ENCODE measurements around the gene SGCA. TPM values are rescaled to one million over a fixed set of nuclear protein-coding genes. Genes with fewer than 3 reads are reported as not detected.

The SGCA gene
- total and polyA plus RNA-seq, 10 of the 15 experiments (the other 5 are each of a cell fraction or from before 2014, with no cell fraction given), result 0.13 to 2.2 (median 0.50) TPM; not detected in 2

GRCh38 chr17:50118076-50118827 lies 47.6 kb upstream of the SGCA start (continued):
- no peak for TF ChIP-seq WRNIP1 (IDR thresholded peaks at IDR 0.05; ENCODE audit: borderline replicate concordance, low read depth, low read length)
- TF ChIP-seq NRF1 (conservative IDR thresholded peaks at IDR 0.05; ENCODE audit: low read depth, low read length), result no peak
- no peak for TF ChIP-seq RCOR1 (conservative IDR thresholded peaks at IDR 0.05; ENCODE audit: low read depth, low read length)
- no peak for TF ChIP-seq CBX5 (IDR thresholded peaks at IDR 0.05; ENCODE audit: low read depth)
- TF ChIP-seq RELA (IDR thresholded peaks at IDR 0.05; ENCODE audit: borderline replicate concordance, partially characterized antibody), result no peak
- no peak for TF ChIP-seq TCF7 (IDR thresholded peaks at IDR 0.05; ENCODE audit: borderline replicate concordance)

- intact Hi-C loops (cut with micrococcal nuclease; ENCODE audit: unreplicated experiment) (no loop called here), in situ Hi-C loops (cut with MboI) (no loop called here)
- H3K27me3 ChIP-seq (replicated peaks in 1 of 2; ENCODE audit: control insufficient read depth in 2 of 2, insufficient read depth in 2 of 2, low read length in 1 of 2), result peaks cover 6 to 7% of the 10 kb centered on the region in 2 experiments; a peak in 3 of 4 replicates
- H3K4me1 ChIP-seq (ENCODE audit: control insufficient read depth, insufficient read depth, low read length), result no peaks in the 10 kb centered on the region
- H2AFZ ChIP-seq (ENCODE audit: control insufficient read depth, low read depth, low read length), result no peak overlapping the region
- FAIRE-seq (no peak), DNase-seq (ENCODE audit: low read depth, low spot score) (no peak), ATAC-seq (no peak)
- SMC1A ChIA-PET (ENCODE audit: uncharacterized antibody, unreplicated experiment), result interaction anchor here (1.1 to 1.9 kb wide), 5 partner anchors 20 to 78 kb away, joined by 3 to 6 read pairs (median 3); no protein-coding TSS in a partner anchor
- H3K4me2 ChIP-seq (ENCODE audit: control insufficient read depth, insufficient read depth), result no peak overlapping the region
- no peak overlapping the region for H3K9ac ChIP-seq (ENCODE audit: control insufficient read depth, insufficient read depth, low read length)
- BruUV-seq (replicated peaks), result no TSS peak
- RAD21 ChIA-PET (ENCODE audit: unreplicated experiment), result interaction anchor here (0.6 to 1.5 kb wide), 3 partner anchors 11 to 49 kb away, joined by 3 to 4 read pairs (median 3); partner anchors contain the start of gene SAMD14
- no peaks in the 10 kb centered on the region for H3K9me3 ChIP-seq (replicated peaks; ENCODE audit: control insufficient read depth, insufficient read depth, low read length)
- no peaks in the 10 kb centered on the region for H4K20me1 ChIP-seq (ENCODE audit: control insufficient read depth, insufficient read depth)
- no peaks in the 10 kb centered on the region for H3K36me3 ChIP-seq (ENCODE audit: control insufficient read depth in 2 of 2, insufficient read depth in 2 of 2, low read length in 1 of 2)
- no peak overlapping the region for H3K4me3 ChIP-seq
- no peaks in the 10 kb centered on the region for H3K79me2 ChIP-seq (ENCODE audit: control insufficient read depth, insufficient read depth, low read length)
- CTCF ChIA-PET, result interaction anchor here (1.3 to 5.0 kb wide), 4 partner anchors 24 to 82 kb away, joined by 3 to 21 read pairs (median 5); partner anchors contain the start of gene PDK2
- POLR2A ChIA-PET, result interaction anchor here (1.1 kb wide), 1 partner anchor 45 kb away, joined by 3 read pairs; no protein-coding TSS in a partner anchor
- 48% methylated on average over 4 of the region's 4 CpGs for WGBS (ENCODE audit: insufficient coverage, insufficient replicate concordance, low lambda C conversion rate, missing lambda C conversion rate)
- H3K27ac ChIP-seq (ENCODE audit: control insufficient read depth, insufficient read depth), result no peak overlapping the region
- TF ChIP-seq USF1 (IDR thresholded peaks at IDR 0.05; ENCODE audit: borderline replicate concordance, extremely low read length, insufficient read depth, low read depth, low read length), result peak; percentile 9
- TF ChIP-seq CREB1 (IDR thresholded peaks at IDR 0.05; ENCODE audit: low read depth), result no peak
- no peak for TF ChIP-seq ZNF384 (IDR thresholded peaks at IDR 0.05; ENCODE audit: borderline replicate concordance, low read depth, low read length)
- TF ChIP-seq GABPA (IDR thresholded peaks at IDR 0.05; ENCODE audit: low read depth), result no peak
These were observed 47.0 kb upstream of the SGCA start for GRCh38 chr17:50118828-50119218.

All from GM12878 (cell line).